ENCODE results near the gene PHF20.
A peak's percentile ranks its signal among the peaks of the same experiment; 100 is the strongest.
"Not testable (repeated sequence)": the region's sequence is repeated elsewhere in the genome, so short reads cannot be mapped to it uniquely, and the experiment has no call there.

PHF20 gene

DNA sequence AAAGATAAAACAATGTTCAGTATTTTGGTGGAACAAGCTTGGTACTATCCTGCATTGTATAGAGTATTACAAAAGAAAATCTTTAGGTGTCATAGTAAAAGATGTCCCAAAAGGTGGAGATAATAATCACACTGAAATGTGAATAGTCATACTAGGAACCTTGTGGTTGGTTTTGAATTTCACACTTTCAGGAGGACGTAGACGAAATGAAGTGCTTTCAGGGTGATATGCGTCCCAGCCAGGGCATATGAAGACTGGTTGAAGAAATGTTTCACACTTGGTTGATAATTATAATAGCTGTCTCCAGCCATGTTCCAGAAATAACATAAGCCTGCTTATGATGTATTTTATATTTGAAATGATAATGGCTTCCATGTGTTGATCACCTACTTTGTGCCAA lies 122.1 kb downstream of the PHF20 start:
- peak; percentile 85 for ATAC-seq
- Mint-ChIP-seq H3K27me3 (no peaks in the 10 kb centered on the region), H3K27ac (peak overlapping the region; percentile 22), H3K36me3 (peaks cover 10% of the 10 kb centered on the region), H3K4me1 (peaks cover 11% of the 10 kb centered on the region), H3K9me3 (no peaks in the 10 kb centered on the region), H3K4me3 (no peak overlapping the region)

DNA sequence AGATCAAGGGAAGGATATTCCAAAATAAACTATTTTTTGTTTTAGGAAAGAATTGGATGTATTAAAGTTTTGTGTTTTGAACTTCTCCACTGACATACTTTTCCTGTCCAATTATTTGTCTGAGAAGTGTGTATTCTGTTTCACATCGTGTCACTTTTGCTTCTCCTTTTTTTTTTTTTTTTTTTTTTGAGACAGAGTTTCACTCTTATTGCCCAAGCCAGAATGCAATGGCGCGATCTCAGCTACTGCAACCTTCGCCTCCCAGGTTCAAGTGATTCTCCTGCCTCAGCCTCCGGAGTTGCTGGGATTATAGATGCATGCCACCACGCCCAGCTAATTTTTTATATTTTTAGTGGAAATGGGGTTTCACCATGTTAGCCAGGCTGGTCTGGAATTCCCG lies 123.7 kb downstream of the PHF20 start:
- Mint-ChIP-seq H3K4me1 (peaks cover 11% of the 10 kb centered on the region), H3K36me3 (peaks cover 16% of the 10 kb centered on the region)
- H3K4me3 Mint-ChIP-seq, H3K27me3 Mint-ChIP-seq, ATAC-seq, H3K27ac Mint-ChIP-seq, H3K9me3 Mint-ChIP-seq: not testable (repeated sequence)

DNA sequence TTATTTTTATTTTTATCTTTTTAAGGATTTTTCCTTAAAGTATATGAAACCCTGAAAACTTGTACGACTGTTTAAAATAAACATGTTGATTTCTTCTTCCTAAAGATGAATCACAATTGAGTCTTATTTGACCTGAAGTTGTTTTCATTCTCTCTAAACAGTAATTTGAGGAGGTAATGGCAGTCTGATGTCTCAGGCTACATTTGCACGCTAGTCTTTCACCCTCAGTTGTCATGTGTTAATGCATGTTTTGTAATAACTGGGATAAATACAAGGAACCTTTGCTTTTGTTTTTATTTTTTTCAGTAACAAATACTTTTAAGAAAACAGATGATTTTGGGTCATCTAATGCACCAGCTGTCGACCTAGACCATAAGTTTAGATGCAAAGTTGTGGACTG lies 127.2 kb downstream of the PHF20 start:
- H3K27ac Mint-ChIP-seq, result no peak overlapping the region
- no peaks in the 10 kb centered on the region for H3K9me3 Mint-ChIP-seq
- peaks cover 17% of the 10 kb centered on the region for H3K36me3 Mint-ChIP-seq
- H3K4me3 Mint-ChIP-seq, result no peak overlapping the region
- peaks cover 15% of the 10 kb centered on the region for H3K4me1 Mint-ChIP-seq
- no peak for ATAC-seq
- H3K27me3 Mint-ChIP-seq, result no peaks in the 10 kb centered on the region

DNA sequence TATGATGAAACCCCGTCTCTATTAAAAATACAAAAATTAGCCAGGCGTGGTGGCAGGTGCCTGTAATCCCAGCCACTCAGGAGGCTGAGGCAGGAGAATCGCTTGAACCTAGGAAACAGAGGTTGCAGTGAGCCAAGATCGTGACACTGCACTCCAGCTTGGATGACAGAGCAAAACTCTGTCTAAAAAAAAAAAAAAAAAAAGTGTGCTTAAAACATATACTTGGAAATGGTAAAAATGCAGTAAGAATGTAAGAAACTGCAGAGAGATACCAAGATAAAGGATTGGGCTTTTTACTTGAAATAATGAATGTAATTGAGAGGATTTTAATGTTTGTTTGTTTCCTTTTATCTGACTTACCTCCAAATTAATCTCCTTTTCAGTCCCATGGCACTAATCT lies 129.4 kb downstream of the PHF20 start:
- H3K27ac Mint-ChIP-seq, H3K27me3 Mint-ChIP-seq, H3K4me3 Mint-ChIP-seq, ATAC-seq, H3K9me3 Mint-ChIP-seq: not testable (repeated sequence)
- Mint-ChIP-seq H3K36me3 (peaks cover 34% of the 10 kb centered on the region), H3K4me1 (peaks cover 20% of the 10 kb centered on the region)

DNA sequence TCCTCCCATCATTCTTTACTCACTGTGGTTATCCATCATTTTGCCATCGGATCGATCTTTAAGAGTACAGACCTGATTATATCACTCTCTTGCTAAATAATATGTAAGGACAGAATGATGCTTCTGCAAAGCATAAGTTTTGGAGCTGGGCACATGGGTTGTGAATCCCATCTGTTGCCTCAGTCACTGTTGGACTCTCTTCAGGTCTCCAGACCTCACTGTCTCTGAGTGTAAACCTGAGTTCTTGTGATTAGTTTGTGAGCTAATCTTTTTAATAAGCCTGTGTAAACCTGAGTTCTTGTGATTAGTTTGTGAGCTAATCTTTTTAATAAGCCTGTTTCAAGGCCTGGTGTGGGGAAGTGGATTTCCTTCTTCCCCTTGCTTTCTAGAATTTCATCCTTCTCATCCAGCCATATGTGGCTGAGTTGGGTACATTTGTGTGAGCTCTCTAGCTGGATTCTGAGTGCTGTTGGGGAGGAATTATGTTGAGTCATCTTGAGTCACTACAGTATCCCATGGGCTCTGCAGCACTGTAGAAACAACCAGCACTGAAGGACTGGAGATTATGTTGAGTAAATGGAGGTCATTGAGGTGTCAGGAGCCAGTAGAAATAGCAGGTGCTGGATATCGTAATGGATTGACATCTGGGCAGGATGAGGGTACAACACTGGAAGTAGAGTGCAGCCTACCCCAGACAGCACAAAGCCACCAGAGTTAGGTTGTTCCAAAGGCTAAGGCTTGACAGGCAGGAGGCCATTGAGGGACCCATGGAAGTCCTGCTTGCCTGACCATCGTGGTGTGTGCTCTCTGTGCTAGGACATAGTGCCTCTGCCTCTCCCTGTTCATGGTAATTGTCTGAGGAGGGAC lies 130.1 kb downstream of the PHF20 start:
- Mint-ChIP-seq H3K27me3 (no peaks in the 10 kb centered on the region), H3K9me3 (no peaks in the 10 kb centered on the region), H3K36me3 (peaks cover 41% of the 10 kb centered on the region), H3K4me3 (no peak overlapping the region), H3K4me1 (peaks cover 14% of the 10 kb centered on the region), H3K27ac (peak overlapping the region; percentile 30)
- ATAC-seq, result no peak

DNA sequence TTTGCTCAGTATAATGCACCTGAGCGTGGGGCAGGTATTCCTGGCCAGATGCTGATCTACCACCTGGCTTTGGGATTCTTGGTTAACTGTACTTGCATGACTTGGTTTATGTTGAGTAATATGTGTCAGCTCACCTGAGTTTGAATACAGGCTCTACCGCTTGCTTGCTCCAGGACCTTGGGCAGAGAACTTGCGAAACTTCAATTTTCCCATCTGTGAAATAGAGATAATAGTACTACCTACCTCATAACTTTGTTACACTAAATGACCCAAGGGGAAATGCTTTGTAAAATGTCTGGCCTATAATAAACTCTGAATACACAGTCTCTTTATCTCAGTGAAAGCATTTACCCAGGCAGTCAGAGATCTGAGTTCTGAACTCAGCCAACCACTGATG lies 130.7 kb downstream of the PHF20 start:
- H3K4me1 Mint-ChIP-seq, result peaks cover 13% of the 10 kb centered on the region
- peaks cover 44% of the 10 kb centered on the region for H3K36me3 Mint-ChIP-seq
- no peaks in the 10 kb centered on the region for H3K27me3 Mint-ChIP-seq
- H3K9me3 Mint-ChIP-seq, result no peaks in the 10 kb centered on the region
- ATAC-seq, result no peak
- H3K4me3 Mint-ChIP-seq, result no peak overlapping the region
- H3K27ac Mint-ChIP-seq, result peak overlapping the region; percentile 30

DNA sequence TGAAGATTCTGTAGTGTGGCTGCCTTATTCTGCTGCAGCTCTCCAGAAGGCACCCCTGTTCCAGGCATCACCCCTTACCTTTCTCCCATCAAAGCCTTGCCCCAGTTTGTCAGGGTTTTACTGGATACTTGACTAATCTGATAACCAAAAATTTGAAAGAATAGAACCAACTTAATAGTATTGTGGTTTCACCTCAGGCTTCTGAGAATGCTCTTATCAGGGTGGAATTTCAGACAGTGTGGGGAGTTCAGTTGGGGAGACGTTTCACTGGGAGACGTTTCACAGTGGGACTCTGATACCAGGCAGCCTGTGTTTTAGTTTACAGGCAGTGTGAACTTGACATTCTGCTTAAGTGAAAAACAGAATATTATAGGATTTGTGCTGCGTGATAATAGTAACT lies 132.0 kb downstream of the PHF20 start:
- Mint-ChIP-seq H3K4me3 (no peak overlapping the region), H3K27me3 (no peaks in the 10 kb centered on the region), H3K27ac (no peak overlapping the region), H3K9me3 (no peaks in the 10 kb centered on the region), H3K4me1 (peaks cover 25% of the 10 kb centered on the region), H3K36me3 (peaks cover 49% of the 10 kb centered on the region)
- no peak for ATAC-seq

DNA sequence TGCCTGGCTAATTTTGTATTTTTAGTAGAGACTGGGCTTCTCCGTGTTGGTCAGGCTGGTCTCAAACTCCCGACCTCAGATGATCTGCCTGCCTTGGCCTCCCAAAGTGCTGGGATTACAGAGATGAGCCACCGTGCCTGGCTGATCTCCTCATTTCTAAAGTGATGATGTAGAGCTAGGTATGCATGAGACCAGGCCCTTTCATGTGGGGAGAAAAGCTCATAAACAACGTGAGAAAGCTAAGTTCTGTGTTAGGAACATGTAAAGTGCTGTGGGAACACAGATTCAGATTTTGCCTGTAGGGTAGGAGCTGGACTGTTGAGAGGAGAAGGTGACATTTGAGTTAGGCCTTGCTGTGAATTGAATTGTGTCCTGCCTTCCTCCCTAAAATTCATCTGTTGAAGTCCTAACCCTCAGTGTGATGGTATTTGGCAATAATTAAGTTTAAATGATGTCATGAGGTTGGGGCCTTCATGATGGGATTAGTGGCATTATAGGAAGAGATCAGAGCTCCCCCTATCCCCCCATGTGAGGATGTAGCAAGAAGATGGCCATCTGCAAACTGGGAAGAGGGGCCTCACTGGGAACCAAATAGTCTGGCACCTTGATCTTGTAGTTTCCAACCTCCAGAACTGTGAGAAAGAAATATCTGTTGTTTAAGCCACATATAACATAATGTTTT lies 133.3 kb downstream of the PHF20 start:
- peaks cover 45% of the 10 kb centered on the region for H3K36me3 Mint-ChIP-seq
- no peak overlapping the region for H3K4me3 Mint-ChIP-seq
- no peaks in the 10 kb centered on the region for H3K27me3 Mint-ChIP-seq
- H3K9me3 Mint-ChIP-seq, result no peaks in the 10 kb centered on the region
- H3K27ac Mint-ChIP-seq, result no peak overlapping the region
- ATAC-seq, result no peak
- peaks cover 34% of the 10 kb centered on the region for H3K4me1 Mint-ChIP-seq

DNA sequence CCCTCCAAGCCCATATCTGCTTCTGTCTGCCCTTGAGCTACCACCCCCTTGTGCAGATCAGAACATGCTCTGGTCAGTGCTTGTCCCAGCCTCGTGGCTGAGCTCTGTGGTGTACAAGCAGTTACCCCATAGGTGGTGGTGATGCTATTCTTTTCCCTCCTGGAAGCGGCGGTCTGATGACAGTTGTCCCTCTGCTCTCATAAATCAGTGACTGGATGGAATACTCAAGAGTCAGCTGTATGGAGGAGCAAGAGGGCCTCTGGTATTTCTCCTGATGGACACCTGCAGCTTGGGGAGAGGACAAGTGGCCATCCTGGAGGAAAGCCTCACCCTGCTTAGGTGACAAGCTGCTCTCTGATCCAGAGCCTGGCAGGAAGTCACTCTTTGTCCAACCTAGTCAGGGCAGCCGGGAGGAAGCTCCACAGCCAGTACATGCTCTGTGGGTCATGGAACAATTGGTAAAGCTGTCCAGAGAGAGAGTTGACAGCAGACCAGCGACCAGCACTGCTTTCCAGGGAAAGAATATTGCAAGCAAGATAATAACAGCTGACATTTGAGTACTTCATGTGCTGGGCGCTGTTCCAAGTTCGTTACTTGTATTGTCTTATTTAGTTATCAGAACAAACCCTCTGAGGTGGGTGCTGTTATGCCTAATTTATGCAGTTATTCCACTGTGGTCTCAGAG lies 135.3 kb downstream of the PHF20 start:
- Mint-ChIP-seq H3K4me1 (peaks cover 26% of the 10 kb centered on the region), H3K4me3 (no peak overlapping the region), H3K27ac (no peak overlapping the region), H3K36me3 (peaks cover 45% of the 10 kb centered on the region), H3K9me3 (no peaks in the 10 kb centered on the region), H3K27me3 (no peaks in the 10 kb centered on the region)
- no peak for ATAC-seq

DNA sequence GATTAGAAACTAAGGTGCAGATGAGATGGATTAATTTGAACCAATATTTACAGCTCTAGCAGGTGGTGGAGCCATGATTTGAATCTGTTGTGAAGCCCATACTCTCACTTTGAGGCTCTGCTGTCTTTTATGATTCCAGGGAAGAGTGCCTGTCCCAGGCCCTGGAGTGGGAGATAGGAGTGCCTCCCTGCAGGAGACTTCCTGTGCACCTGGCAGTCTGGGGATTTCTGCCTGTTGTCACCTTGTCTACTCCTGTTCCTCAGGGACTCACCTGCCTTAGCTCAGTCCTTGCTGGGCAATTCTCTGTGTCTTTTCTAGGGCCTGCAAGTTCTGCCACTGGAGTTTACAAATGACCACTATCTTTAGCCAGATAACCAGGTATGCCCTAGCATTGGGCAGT lies 136.2 kb downstream of the PHF20 start:
- Mint-ChIP-seq H3K4me1 (peaks cover 26% of the 10 kb centered on the region), H3K27me3 (no peaks in the 10 kb centered on the region), H3K4me3 (no peak overlapping the region), H3K27ac (no peak overlapping the region), H3K36me3 (peaks cover 53% of the 10 kb centered on the region), H3K9me3 (no peaks in the 10 kb centered on the region)
- no peak for ATAC-seq

DNA sequence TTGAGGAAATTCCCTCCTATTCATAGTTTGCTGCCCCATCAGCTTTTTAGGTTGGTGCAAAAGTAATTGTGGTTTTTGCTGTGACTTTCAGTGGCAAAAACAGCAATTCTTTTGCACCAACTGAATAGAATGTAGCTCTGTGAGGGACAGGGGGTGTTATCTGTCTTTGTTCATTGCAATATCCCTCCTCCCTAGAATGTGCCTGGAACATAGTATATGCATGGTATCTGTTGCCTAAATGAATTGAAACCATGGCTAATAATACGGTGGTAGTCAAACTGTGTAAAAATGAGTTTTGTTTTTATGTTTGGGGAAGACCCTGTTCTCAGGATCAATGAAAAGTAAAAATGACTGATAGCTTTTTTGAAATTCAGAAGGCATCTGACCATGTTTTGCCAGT lies 137.4 kb downstream of the PHF20 start:
- no peak overlapping the region for H3K4me3 Mint-ChIP-seq
- H3K4me1 Mint-ChIP-seq, result peaks cover 26% of the 10 kb centered on the region
- peak overlapping the region; percentile 16 for H3K27ac Mint-ChIP-seq
- no peaks in the 10 kb centered on the region for H3K27me3 Mint-ChIP-seq
- ATAC-seq, result no peak
- H3K36me3 Mint-ChIP-seq, result peaks cover 61% of the 10 kb centered on the region
- H3K9me3 Mint-ChIP-seq, result no peaks in the 10 kb centered on the region

DNA sequence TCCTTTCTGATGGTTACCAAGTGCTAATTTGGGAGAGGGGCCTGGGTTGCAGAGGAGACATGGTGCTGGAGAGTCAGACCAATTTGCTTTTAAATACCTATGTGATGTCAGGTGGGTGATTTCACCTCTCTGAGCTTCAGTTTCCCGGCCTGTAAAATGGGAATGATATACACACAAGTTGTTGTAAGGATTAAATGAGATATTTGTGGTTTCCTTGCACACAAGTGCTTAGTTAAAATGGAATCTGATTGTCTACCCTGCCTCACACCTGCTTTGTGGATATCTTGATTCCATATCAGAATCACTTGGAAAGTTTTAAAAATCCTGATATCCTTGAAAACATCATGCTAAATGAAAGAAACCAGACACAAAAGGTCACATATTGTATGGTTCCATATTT lies 138.0 kb downstream of the PHF20 start:
- Mint-ChIP-seq H3K4me1 (peaks cover 23% of the 10 kb centered on the region), H3K36me3 (peaks cover 58% of the 10 kb centered on the region), H3K4me3 (no peak overlapping the region), H3K27me3 (no peaks in the 10 kb centered on the region), H3K9me3 (no peaks in the 10 kb centered on the region), H3K27ac (no peak overlapping the region)
- ATAC-seq, result no peak

DNA sequence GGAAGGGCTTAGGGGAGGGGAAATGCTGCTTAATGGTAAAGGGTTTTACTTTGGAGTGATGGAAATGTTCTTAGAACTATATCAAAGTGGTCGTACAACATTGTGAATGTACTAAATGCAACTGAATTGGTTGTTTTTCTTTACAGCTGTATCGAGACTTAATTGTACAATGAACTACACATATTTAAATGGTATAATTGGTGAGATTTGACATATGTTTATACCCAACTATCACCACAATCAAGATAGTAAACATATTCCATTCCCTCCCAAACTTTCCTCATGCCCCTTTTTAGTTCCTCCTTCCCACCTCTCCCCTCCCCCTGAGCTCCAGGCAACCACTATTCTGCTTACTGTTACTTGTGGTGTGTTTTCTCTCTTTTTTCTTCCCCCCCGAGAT lies 138.4 kb downstream of the PHF20 start:
- no peak overlapping the region for H3K4me3 Mint-ChIP-seq
- H3K4me1 Mint-ChIP-seq, result peaks cover 21% of the 10 kb centered on the region
- no peak for ATAC-seq
- H3K27me3 Mint-ChIP-seq, result no peaks in the 10 kb centered on the region
- no peak overlapping the region for H3K27ac Mint-ChIP-seq
- peaks cover 53% of the 10 kb centered on the region for H3K36me3 Mint-ChIP-seq
- H3K9me3 Mint-ChIP-seq, result no peaks in the 10 kb centered on the region

DNA sequence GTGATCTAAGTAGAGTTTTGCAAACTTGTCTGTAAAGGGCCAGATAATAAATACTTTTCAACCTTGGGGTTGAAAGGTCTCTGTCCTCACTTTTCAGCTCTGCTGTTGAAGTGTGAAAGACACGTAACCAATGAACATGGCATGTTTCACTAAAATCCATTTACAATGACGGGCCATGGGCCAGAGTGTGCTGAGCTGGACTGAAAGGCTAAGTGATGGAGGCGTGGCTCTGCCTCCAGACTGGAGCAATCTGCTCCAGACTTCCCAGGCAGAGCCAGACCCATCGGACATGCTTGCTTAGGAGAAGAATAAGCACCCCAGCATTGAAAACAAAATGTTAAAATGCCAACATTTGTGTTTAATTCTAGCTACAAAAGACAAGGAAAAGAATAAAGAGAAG lies 141.1 kb downstream of the PHF20 start:
- H3K9me3 Mint-ChIP-seq, result no peaks in the 10 kb centered on the region
- H3K27ac Mint-ChIP-seq, result no peak overlapping the region
- ATAC-seq, result no peak
- peaks cover 46% of the 10 kb centered on the region for H3K36me3 Mint-ChIP-seq
- H3K4me1 Mint-ChIP-seq, result peaks cover 18% of the 10 kb centered on the region
- no peak overlapping the region for H3K4me3 Mint-ChIP-seq
- no peaks in the 10 kb centered on the region for H3K27me3 Mint-ChIP-seq

DNA sequence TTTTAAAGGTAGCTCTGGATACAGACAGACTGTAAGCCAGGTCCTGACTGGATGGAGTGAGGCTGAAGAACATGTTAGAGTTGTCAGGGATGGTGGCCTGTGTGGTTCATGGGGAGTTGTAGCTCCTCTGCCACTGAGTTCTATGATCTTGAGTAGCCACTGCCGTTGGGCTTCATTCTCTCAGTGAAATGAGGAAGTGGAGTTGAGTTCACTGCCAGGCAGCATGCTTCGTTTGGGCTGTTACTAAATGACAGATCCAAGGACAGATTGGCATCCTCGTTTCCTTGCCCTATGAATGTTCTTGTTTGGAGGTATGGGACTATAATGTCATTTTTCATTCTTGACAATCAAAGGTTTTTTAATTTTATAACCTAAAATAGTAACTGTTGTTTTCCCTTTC lies 145.3 kb downstream of the PHF20 start:
- Mint-ChIP-seq H3K27ac (no peak overlapping the region), H3K36me3 (peaks cover 58% of the 10 kb centered on the region), H3K9me3 (no peaks in the 10 kb centered on the region), H3K27me3 (no peaks in the 10 kb centered on the region), H3K4me3 (no peak overlapping the region), H3K4me1 (no peaks in the 10 kb centered on the region)
- ATAC-seq, result no peak
